C4-2B (cell line): Measurements from ENCODE around the gene CCDC8.

Experiments
- CTCF ChIP-seq: fragments of 450-650 bp; conservative IDR thresholded peaks from 2 replicates; pipeline ENCODE4 v1.5.1; 2017; ENCODE audit warnings: mild to moderate bottlenecking
- ZFX ChIP-seq: fragments of 450-650 bp; IDR thresholded peaks from 2 replicates; pipeline ENCODE4 v1.6.1; 2017

GRCh38 chr19:46452186-46452585, 38.8 kb upstream of the CCDC8 start:
- TF ChIP-seq CTCF = no peak
- no peak for TF ChIP-seq ZFX
